Aorta (tissue), 5 donors: ENCODE results near the gene HIBADH. TPM values are rescaled to one million over a fixed set of nuclear protein-coding genes. Genes with fewer than 3 reads are reported as not detected.

Source experiments
- ATAC-seq: fragments of 200-7000 bp; cut with Tn5 transposase; one replicate; pipeline ENCODE4 v1.9.1; 2022; ENCODE audit warnings: moderate library complexity; ENCODE audit not compliant: low FRiP score
- DNase-seq, 2 donors: peaks; one replicate each; pipeline ENCODE4 v3.0.0-alpha.2; 2020
- H3K27ac ChIP-seq, 2 donors: one replicate each; pipeline ENCODE4 v1.5.1; 2013; ENCODE audit warnings: low read length in 2 of 2, mild to moderate bottlenecking in 2 of 2, moderate library complexity in 2 of 2, control low read depth in 1 of 2, inconsistent platforms in 1 of 2, low read depth in 1 of 2
- H3K27me3 ChIP-seq, 2 donors: one replicate each; pipeline ENCODE4 v1.6.1; 2013; ENCODE audit warnings: control low read depth in 1 of 2, low read length in 1 of 2, mild to moderate bottlenecking in 1 of 2, moderate library complexity in 1 of 2; ENCODE audit not compliant: insufficient read depth in 2 of 2, control insufficient read depth in 1 of 2
- H3K36me3 ChIP-seq, 2 donors: one replicate each; pipeline ENCODE4 v1.6.1; 2013; ENCODE audit warnings: control low read depth in 1 of 2, low read length in 1 of 2, mild to moderate bottlenecking in 1 of 2; ENCODE audit not compliant: insufficient read depth in 2 of 2, control insufficient read depth in 1 of 2
- H3K4me1 ChIP-seq, 2 donors: one replicate each; pipeline ENCODE4 v1.6.1; 2013; ENCODE audit warnings: low read length in 2 of 2, control low read depth in 1 of 2, mild to moderate bottlenecking in 1 of 2, moderate library complexity in 1 of 2; ENCODE audit not compliant: insufficient read depth in 2 of 2, control insufficient read depth in 1 of 2
- H3K4me3 ChIP-seq, 2 donors: one replicate each; pipeline ENCODE4 v1.5.1; 2013; ENCODE audit warnings: low read length in 2 of 2, control low read depth in 1 of 2, mild to moderate bottlenecking in 1 of 2
- H3K9me3 ChIP-seq: one replicate; pipeline ENCODE4 v1.6.1; 2013; ENCODE audit warnings: mild to moderate bottlenecking, low read length; ENCODE audit not compliant: control insufficient read depth
- WGBS, 2 donors: extraction: QIAGEN DNeasy Blood & Tissue Kit; methylation state at CpG; one replicate each; pipeline ENCODE4 v1.1.7; 2013; 5-methylcytosine and 5-hydroxymethylcytosine counted together
- intact Hi-C, 2 donors: fragments of 100-400 bp; cut with DNase I; formaldehyde crosslinking; loops; one replicate each; pipeline versions ENCODE4 v1.14.2 to v1.15.0; 2022
- polyA plus RNA-seq, 2 donors: library from polyadenylated mRNA; stranded (reverse); fragments of 200-250 nt; gene quantifications; one replicate each; pipeline ENCODE4 v1.2.3, GENCODE V29; 2013
- total RNA-seq, 2 donors: library from RNA; stranded (reverse); fragmentation: NEBNext Ultra II Directional; extraction: Animal tissue kit (Norgen Biotek cat#: 25700); gene quantifications; one replicate each; pipeline ENCODE4 v1.2.1, GENCODE V29; 2021
- donor health status: healthy with polysubstance abuse.
- donor health status: Bipolar disorder and iron deficiency.
- donor health status: DM: no; HTN: no; CAD: no.
- donor health status: DM: no; HTN: no; CAD: no.
- donor health status: DM: yes; HTN: yes; CAD: no.

The HIBADH gene
- total and polyA plus RNA-seq, 4 donors = 22.4 to 32.5 (median 30.2) TPM

GRCh38 chr7:27616914-27617548 lies 45.7 kb downstream of the HIBADH start:
- Histone ChIP-seq H3K4me3 (no peak overlapping the region), H3K36me3 (peaks cover 0 to 5% of the 10 kb centered on the region in 2 donors), H3K27me3 (no peaks in the 10 kb centered on the region), H3K27ac (no peak overlapping the region), H3K9me3 (peaks cover 5% of the 10 kb centered on the region), H3K4me1 (no peaks in the 10 kb centered on the region)
- 68 to 92% methylated on average over 3 of the region's 3 CpGs for WGBS, 2 donors
- DNase-seq (no peak), ATAC-seq (no peak)
- intact Hi-C loops = no loop called here

- intact Hi-C loops = no loop called here
- DNase-seq = no peak
- peaks cover 0 to 5% of the 10 kb centered on the region in 2 donors for H3K36me3 ChIP-seq
- peaks cover 5% of the 10 kb centered on the region for H3K9me3 ChIP-seq
- no peak for ATAC-seq
- no peaks in the 10 kb centered on the region for H3K4me1 ChIP-seq
- H3K27me3 ChIP-seq = no peaks in the 10 kb centered on the region
- H3K4me3 ChIP-seq = no peak overlapping the region
- WGBS, 2 donors = 94% methylated on average over 2 of the region's 2 CpGs
- no peak overlapping the region for H3K27ac ChIP-seq
Observed at GRCh38 chr7:27616186-27616491, 46.5 kb downstream of the HIBADH start.

DNA sequence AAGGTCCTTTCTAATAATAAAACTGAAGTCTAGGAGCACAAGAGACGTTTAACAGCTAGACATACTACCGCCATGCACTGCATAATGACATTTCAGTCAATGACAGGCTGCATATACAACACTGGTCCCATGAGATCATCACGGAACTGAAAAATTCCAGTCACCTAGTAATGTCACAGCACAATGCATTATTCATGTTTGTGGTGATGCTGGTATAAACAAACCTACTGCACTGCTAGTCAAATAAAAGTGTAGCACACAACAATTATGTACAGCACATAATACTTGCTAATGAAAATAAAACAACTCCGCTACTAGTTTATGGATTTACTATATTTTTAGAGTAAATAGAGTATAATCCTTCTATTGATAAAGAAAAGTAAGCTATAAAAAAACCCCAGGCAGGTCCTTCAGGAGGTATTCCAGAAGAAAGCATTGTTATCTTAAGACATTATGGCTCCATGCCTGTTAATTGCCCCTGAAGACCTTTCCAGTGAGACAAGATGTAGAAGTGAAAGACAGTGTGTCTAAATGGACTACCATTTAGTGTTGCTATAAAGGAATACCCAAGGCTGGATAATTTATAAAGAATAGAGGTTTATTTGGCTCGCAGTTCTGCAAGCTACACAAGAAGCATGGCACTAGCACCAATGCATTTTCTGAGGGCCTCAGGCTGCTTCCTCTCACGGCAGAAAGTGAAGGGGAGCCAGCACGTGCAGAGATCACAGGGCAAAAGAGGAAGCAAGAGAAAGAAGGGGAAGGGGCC lies 47.1 kb downstream of the HIBADH start:
- no peak overlapping the region for H3K4me3 ChIP-seq
- no peak for DNase-seq
- H3K27ac ChIP-seq = no peak overlapping the region
- intact Hi-C loops = loop anchor here in 1 of 2 donors (2.0 kb wide), 1 partner anchor 61 kb away; no protein-coding TSS in a partner anchor
- WGBS, 2 donors = 88% methylated on average over 7 of the region's 7 CpGs
- no peak for ATAC-seq
- no peaks in the 10 kb centered on the region for H3K27me3 ChIP-seq
- peaks cover 5% of the 10 kb centered on the region for H3K9me3 ChIP-seq
- H3K36me3 ChIP-seq = peaks cover 0 to 5% of the 10 kb centered on the region in 2 donors
- no peaks in the 10 kb centered on the region for H3K4me1 ChIP-seq

GRCh38 chr7:27614095-27614494 lies 48.6 kb downstream of the HIBADH start:
- peaks cover 0 to 5% of the 10 kb centered on the region in 2 donors for H3K36me3 ChIP-seq
- ATAC-seq = no peak
- WGBS, 2 donors = 97% methylated on average over 2 of the region's 2 CpGs
- H3K4me1 ChIP-seq = no peaks in the 10 kb centered on the region
- no peak for DNase-seq
- H3K4me3 ChIP-seq = no peak overlapping the region
- H3K27me3 ChIP-seq = no peaks in the 10 kb centered on the region
- intact Hi-C loops = loop anchor here in 1 of 2 donors (2.0 kb wide), 1 partner anchor 63 kb away; no protein-coding TSS in a partner anchor
- no peak overlapping the region for H3K27ac ChIP-seq
- H3K9me3 ChIP-seq = peaks cover 3% of the 10 kb centered on the region

- WGBS, 2 donors = 93 to 95% methylated on average over 3 of the region's 3 CpGs
- Histone ChIP-seq H3K36me3 (peaks cover 0 to 2% of the 10 kb centered on the region in 2 donors), H3K9me3 (no peaks in the 10 kb centered on the region), H3K27me3 (no peaks in the 10 kb centered on the region), H3K4me1 (no peaks in the 10 kb centered on the region), H3K27ac (no peak overlapping the region), H3K4me3 (no peak overlapping the region)
- ATAC-seq (no peak), DNase-seq (no peak)
- intact Hi-C loops = no loop called here
Observed at GRCh38 chr7:27611059-27611458, 51.6 kb downstream of the HIBADH start.

DNA sequence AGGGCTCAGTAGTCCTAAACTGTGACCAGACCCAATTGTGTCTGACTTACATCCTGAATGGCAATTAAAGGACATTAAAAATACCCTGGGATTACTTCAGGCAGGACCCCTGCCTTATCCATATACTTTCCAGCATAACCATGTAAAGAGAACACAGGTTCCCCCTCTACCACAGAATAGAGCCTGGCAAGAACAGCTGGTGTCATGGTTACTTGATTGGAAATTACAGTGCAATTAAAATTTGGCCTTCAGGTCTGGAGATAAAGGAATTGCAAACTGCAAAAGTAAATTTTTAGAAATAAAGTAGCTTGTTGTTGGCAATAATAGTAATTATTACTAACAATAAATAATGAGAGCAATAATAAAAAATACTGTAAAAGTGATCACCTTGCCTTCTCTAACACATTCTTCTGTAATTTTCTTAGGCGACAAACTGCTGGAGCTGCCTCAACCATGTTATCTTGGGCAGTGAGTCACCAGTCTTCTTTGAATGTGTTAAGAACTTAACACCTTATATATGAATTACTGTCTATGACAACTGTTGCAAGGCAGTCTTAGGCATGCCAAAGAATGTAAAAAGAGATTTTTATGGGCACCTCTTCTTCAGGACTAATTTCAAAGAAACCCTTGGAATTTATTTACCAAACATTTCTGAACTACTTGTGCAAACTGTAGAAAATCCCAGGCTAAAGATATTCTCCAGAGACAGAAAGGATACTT lies 53.7 kb downstream of the HIBADH start:
- Histone ChIP-seq H3K36me3 (no peaks in the 10 kb centered on the region), H3K4me1 (no peaks in the 10 kb centered on the region), H3K27ac (no peak overlapping the region), H3K27me3 (no peaks in the 10 kb centered on the region), H3K9me3 (no peaks in the 10 kb centered on the region), H3K4me3 (no peak overlapping the region)
- 78 to 83% methylated on average over 1 of the region's 1 CpG for WGBS, 2 donors
- ATAC-seq (no peak), DNase-seq (no peak)
- intact Hi-C loops = no loop called here

GRCh38 chr7:27607210-27607606 lies 55.5 kb downstream of the HIBADH start:
- Histone ChIP-seq H3K36me3 (no peaks in the 10 kb centered on the region), H3K4me3 (no peak overlapping the region), H3K27me3 (no peaks in the 10 kb centered on the region), H3K4me1 (no peaks in the 10 kb centered on the region), H3K27ac (no peak overlapping the region), H3K9me3 (no peaks in the 10 kb centered on the region)
- DNase-seq (no peak), ATAC-seq (no peak)
- intact Hi-C loops = no loop called here
- 93 to 97% methylated on average over 11 of the region's 11 CpGs for WGBS, 2 donors

GRCh38 chr7:27606270-27607209 lies 56.1 kb downstream of the HIBADH start:
- intact Hi-C loops = no loop called here
- DNase-seq (no peak), ATAC-seq (no peak)
- no peaks in the 10 kb centered on the region for H3K36me3 ChIP-seq
- H3K27ac ChIP-seq = no peak overlapping the region
- no peaks in the 10 kb centered on the region for H3K27me3 ChIP-seq
- 91 to 93% methylated on average over 4 of the region's 4 CpGs for WGBS, 2 donors
- H3K4me1 ChIP-seq = no peaks in the 10 kb centered on the region
- no peak overlapping the region for H3K4me3 ChIP-seq
- H3K9me3 ChIP-seq = no peaks in the 10 kb centered on the region
